Measurements from ENCODE around the gene PGPEP1.
A peak's percentile ranks its signal among the peaks of the same experiment; 100 is the strongest.
"Not testable (repeated sequence)": the region's sequence is repeated elsewhere in the genome, so short reads cannot be mapped to it uniquely, and the experiment has no call there.

PGPEP1 gene

DNA sequence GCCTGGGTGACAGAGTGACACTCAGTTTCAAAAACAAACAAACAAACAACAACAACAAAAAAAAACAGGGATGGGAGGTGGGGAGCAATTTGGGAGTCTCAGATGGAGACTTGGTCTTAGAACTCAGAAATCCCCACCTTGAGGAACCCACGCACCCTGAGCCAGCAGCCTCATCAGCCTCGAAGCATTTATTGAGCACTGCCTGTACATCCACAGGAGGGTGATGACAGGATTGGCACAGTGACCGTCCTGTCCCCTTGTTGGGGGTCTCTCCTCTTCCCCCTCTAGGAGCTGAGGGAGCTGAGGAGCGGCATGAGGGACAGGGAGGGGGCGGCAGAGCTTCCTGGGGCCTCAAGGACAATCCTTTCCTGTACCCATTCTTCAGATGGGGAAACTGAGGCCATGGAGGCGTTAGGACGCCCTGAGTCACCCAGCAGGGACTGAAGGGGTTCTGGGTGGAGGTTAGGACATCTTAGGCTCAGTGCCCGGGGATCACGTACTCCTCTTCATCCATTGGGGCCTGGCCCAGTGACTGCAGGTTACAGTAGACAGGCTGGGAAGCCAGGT lies 51.2 kb downstream of the PGPEP1 start:
- DNase-seq (ENCODE audit: low read depth) = no peak

GRCh38 chr19:18392417-18392816 lies 52.0 kb downstream of the PGPEP1 start:
- DNase-seq (ENCODE audit: low read depth) = no peak

- DNase-seq (ENCODE audit: low read depth) = no peak
Measured at GRCh38 chr19:18392926-18393325, 52.5 kb downstream of the PGPEP1 start.

DNA sequence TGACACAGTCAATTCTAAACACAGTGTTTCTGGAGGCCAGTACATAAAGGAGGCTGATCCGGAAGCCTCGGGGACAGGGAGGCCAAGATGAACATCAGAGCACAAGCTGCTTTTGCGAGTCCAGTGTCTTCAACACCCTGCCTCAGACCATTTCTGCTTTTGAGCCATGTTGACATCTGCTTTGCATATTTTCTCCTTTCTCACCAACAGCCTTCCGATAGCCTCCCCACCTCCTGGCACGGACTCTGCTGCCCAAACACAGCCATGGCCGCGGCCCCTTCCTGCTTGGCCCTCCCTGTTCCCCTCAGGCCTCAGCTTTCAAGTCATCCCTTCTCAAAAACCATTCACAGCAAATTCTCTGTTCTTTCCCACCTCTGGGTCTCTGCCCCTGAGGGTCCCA lies 53.4 kb downstream of the PGPEP1 start:
- no peak for DNase-seq (ENCODE audit: low read depth)

DNA sequence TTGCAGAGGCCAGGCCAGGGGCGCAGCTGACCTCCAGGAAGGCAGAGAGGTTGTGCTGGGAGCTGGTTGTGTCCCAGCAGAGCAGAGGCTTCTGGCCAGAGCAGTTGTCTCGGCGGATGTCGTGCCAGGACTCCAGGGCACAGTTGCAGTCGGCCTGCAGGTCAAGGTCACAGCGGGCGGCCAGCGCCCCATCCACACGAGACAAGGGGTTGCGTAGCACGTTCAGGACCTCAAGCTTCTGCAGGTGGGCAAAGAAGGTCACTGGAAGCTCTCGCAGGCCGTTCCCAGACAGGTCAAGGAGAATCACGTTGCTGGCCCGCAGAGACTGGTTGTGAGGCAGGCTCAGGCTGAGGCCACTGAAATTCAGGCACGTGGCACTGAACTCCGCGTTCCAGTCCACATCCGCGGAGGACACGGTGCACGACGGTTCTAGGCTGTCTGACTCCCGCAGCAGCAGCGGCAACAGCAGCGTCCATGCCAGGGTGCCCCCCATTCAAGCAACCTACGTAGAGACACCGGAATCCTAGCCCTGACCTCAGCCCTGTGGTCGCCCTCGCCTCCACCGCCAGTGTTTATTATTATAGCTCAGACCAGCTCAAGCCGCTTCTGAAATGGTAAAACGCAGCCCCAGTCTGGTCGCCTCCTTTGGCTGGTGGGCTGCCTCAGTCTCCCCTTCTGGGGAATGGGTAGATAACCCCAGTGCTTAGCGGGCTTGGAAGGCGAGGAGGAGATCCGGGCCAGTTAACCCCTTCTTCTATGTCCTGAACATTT lies 56.3 kb downstream of the PGPEP1 start:
- no peak for DNase-seq (ENCODE audit: low read depth)

GRCh38 chr19:18397242-18398202 lies 57.1 kb downstream of the PGPEP1 start, which contains the start of gene LRRC25:
Gene LRRC25, minus strand, starts transcription at chr19:18397622. Its CDS starts 659 bp downstream, at chr19:18396963.
- DNase-seq (ENCODE audit: low read depth) = no peak

- no peak for DNase-seq (ENCODE audit: low read depth)
Measured at GRCh38 chr19:18399008-18399407, 58.6 kb downstream of the PGPEP1 start.

- DNase-seq (ENCODE audit: low read depth) = no peak
Measured at GRCh38 chr19:18401580-18402112, 61.2 kb downstream of the PGPEP1 start.

DNA sequence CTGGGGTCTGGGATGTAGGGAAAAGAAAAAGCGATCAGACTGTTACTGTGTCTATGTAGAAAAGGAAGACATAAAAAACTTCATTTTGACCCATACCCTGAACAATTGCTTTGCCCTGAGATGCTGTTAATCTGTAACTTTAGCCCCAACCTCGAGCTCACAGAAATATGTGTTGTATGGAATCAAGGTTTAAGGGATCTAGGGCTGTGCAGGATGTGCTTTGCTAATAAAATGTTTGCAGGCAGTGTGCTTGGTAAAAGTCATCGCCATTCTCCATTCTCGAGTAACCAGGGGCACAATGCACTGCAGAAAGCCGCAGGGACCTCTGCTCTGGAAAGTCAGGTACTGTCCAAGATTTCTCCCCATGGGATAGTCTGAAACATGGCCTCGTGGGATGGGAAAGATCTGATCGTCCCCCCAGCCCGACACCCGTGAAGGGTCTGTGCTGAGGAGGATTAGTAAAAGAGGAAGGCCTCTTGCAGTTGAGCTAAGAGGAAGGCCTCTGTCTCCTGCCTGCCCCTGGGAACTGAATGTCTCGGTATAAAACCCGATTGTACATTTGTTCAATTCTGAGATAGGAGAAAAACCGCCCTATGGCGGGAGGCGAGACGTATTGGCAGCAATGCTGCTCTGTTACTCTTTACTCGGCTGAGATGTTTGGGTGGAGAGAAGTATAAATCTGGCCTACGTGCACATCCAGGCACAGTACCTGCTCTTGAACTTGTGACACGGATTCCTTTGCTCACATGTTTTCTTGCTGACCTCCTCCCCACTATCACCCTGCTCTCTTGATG lies 62.3 kb downstream of the PGPEP1 start:
- DNase-seq (ENCODE audit: low read depth) = not testable (repeated sequence)

- DNase-seq (ENCODE audit: low read depth) = not testable (repeated sequence)
Measured at GRCh38 chr19:18405754-18406153, 65.4 kb downstream of the PGPEP1 start.

GRCh38 chr19:18406749-18407148 lies 66.4 kb downstream of the PGPEP1 start:
- DNase-seq (ENCODE audit: low read depth) = no peak

GRCh38 chr19:18408053-18408476 lies 67.7 kb downstream of the PGPEP1 start:
- no peak for DNase-seq (ENCODE audit: low read depth)

DNA sequence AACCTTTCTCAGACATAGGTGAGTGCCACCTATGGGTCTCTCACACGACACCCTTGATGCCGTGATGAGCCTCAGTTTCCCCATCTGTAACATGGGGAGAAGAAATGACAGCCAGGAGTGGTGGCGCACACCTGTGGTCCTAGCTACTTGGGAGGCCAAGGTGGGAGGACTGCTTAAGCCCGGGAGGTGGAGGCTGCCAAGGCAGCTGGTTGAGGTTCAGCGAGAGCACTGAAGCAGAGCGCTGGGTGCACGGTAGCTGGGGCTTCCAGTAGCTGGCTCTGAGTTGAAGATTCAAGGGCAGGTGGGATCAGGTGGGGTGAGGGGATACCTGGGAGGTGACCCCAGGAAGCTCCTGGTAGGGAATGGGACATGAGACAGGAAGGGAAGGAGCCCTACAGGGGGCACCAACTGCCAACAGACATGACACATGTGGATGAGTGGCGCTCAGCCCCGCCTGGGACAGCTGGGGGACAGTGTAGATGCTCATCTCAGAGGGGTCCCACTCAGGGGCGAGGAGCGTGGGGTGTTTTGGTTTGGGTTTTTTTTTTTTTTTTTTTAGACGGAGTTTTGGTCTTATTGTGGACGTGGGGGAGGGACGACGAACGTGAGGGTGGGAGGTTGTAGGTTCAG lies 72.3 kb downstream of the PGPEP1 start:
- no peak for DNase-seq (ENCODE audit: low read depth)

DNA sequence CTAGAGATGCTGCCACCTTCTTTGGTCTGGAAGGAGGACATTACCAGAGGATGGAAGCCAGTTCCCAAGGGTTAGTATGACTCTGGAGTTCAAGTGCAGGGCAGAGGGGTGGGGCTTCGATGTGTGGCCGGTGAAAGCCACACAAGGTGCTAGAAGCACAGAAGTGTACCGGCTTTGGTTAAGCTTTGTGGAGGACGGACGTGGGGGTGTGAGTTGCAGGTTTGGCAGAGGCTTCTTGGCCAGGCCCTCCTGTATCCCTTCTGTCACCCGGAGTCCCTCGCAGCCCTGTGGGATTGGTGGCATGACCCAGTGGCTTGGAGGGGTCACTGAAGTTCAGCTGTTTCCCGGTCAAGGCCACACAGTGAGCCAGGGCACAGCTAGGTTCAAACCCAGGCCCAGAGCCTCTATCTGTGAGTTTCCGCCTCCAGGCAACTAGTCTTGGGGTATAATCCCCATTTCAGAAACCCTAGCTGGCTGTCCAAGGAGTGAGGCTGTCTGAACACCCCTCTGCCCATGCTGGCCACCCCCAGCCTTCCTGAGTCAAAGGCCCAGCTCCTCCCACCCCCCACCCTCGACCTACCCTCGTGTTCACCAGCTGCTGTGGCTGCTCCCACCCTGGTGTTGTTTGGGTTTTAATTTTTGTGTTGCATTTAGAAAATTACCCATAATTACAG lies 74.2 kb downstream of the PGPEP1 start:
- DNase-seq (ENCODE audit: low read depth) = no peak

DNA sequence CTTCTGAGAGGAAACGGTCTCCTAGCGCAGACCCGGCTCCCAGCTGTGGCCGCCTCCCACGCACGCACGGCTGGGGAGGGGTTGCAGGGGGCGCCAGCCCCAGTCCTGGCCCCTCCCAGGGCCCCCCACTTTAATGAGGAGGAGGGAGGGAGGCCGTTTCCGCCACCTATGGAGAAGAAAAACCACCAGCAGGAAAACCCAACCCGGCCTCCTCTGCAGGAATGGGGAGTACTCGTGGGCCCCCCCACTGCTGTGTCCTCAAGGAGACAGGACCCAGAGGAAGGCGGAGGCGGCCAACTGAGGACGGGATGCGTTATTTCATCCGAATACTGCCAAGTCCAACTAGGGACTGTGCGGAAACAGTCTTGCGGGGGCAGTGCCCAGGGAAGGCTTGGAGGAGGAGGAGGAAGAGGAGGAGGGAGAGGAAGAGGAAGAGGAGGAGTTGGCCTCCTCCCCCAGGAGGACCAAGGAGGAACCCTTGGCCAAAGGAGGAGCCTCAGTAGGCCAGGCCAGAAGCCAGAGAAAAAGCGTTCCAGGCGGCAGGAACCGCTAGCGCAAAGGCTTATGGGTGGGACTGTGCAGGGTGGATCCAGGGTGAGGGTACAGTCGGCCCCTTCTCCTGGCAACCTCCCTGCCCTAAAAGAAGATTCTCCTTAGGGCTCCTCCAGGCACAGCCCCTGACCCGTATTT lies 74.9 kb downstream of the PGPEP1 start:
- peak; percentile 78 for DNase-seq (ENCODE audit: low read depth)

DNA sequence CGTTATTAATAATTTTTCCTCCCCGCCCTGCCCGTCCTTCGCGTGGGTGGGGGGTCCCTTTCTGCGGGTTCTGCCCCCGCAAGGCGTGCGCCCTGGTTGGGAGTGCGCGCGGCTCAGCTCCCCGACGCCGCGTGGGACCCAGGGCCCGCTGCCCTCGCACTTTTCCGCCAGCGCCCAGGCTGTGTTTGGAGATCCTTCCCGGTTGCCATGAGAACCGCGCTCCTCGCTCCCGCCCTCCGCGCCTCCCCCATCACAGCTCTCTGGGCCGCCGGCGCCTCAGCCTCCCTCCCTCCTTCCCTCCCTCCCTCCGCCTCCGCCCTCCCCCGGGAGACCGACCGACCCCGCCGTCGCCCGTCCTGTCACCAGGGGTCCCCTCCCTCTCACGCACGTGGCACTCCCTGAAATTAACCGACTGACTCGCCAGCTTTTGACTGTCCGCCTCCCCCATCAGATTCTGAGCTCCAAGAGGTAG lies 76.4 kb downstream of the PGPEP1 start:
- DNase-seq (ENCODE audit: low read depth) = peak; percentile 80

DNA sequence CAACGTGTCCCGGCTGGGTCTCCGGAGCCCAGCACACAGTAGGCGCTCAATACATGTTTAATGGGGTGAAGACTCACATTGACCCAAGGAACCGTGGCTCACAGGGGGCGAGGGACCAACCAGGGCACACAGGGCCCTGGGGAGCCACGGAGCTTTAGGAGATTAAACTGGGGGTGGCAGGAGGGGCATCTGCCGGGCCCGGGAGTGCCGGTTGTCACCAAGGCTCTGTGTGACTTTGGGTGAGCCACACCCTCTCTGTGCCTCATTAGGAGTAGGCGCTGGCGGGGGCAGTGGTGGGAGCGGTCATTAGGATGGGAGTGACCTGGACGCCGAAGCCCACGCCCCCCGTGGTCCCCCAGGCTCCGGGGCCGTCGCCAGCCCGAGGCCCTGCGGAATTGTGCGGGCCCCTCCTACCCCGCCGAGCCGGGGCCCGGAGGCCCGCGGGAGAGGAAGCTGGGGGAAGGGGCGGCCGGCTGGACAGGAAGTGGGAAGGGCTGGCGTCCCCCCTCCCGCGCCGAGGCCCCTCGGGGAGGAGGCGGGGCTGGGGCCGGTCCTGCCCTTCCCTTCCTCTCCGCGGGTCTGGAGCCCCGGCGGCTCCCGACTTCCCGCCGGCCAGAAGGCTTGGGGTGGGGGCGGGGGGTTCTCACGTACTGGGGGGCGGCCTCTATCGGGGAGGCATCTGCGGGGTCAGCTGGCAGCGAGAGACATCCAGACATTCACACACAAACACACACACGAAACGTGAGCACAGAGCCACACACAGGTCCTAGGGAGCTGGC lies 77.0 kb downstream of the PGPEP1 start:
- DNase-seq (ENCODE audit: low read depth) = peak; percentile 69

DNA sequence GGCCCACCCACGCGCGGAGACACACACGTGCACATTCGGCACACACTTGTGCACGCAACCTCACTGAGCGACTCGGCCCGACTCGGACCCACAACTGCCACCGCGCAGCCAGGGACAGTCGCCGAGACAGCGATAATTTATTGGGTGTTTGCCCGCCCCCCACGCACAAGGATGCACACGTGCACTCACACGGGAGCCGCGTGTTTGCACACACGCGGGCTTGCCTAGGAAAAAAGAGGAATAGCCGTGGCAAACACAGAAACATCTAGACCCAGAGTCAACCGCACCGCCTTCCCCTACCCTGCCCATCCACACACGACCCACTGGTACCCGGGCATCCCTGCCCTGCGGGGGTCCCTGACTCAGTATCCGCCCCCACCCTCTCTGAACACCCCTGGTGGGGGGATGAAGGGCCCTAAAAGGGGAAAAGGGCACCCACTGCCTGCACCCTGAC lies 77.7 kb downstream of the PGPEP1 start:
- no peak for DNase-seq (ENCODE audit: low read depth)

Data from fibroblast of the conjunctiva (primary cell).